HFF-Myc (cell line): ENCODE measurements around the gene FBXL17.
A peak's percentile ranks its signal among the peaks of the same experiment; 100 is the strongest.

Experiments used
- DNase-seq: peaks from one replicate; pipeline ENCODE4 v3.0.0-alpha.2; 2011; ENCODE audit warnings: low read depth; ENCODE audit errors: extremely low read depth
- H3K4me3 ChIP-seq: replicated peaks from 2 replicates; pipeline ENCODE4 v1.5.1; 2011; ENCODE audit warnings: low read depth, mild to moderate bottlenecking, control low read depth, low read length
- CTCF ChIP-seq: IDR thresholded peaks from 2 replicates; pipeline ENCODE4 v1.5.1; 2012; ENCODE audit warnings: mild to moderate bottlenecking, low read depth, low read length, control low read depth; ENCODE audit errors: missing control alignments

FBXL17 gene

GRCh38 chr5:108271127-108271526 is 110.8 kb downstream of the FBXL17 start:
- no peak overlapping the region for H3K4me3 ChIP-seq
- no peak for TF ChIP-seq CTCF
- no peak for DNase-seq

DNA sequence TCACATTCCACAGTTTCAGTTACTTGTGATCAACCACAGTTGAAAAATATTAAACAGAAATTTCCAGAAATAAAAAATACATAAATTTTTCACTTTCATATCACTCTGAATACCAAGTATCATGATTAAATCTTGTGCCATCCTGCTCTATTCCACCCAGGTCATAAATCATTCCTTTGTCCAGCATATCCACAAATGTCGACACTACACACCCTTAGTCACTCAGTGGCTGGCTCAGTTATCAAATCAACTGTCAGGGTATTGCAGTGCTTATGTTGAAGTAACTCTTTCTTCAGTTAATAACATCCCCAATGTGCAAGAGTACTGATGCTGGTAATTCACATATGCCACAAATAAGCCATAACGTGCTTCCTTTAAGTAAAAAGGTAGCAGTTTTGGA is 115.7 kb downstream of the FBXL17 start:
- TF ChIP-seq CTCF = no peak
- DNase-seq = no peak
- no peak overlapping the region for H3K4me3 ChIP-seq

DNA sequence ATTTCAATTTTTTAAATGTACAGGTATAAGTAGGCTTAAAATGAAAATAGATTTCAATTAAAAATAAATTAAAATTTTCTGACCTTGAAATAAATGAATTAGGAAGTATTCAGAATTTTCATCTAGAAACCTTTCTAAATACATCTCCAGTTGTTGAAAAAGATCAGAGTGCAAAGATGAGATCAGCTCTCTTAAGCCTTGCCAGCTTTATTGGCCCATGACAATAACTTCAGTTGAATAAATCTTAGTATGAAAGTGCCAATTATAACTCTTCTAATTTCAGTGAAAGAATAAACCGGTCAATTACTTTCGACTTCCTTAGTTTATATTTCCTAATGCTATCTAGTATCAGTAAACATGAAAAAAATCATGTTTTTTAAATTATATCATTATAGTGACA is 117.4 kb downstream of the FBXL17 start:
- TF ChIP-seq CTCF = no peak
- H3K4me3 ChIP-seq = no peak overlapping the region
- DNase-seq = no peak

GRCh38 chr5:108263338-108263737 is 118.6 kb downstream of the FBXL17 start:
- TF ChIP-seq CTCF = no peak
- DNase-seq = no peak
- H3K4me3 ChIP-seq = no peak overlapping the region

DNA sequence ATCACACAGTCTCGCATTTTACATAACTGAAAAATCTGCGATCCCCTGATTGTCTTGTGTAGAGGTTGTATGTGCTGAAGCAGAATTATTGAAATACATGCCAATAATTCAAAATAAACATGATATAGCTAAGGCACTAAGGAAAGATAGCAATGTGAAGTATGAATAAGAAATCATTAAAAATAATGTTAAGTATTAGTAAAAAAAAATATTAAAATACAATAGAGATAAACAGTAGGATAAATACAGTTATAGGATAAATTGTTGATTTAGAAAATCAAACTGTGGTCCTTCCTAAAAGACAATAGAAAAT is 121.1 kb downstream of the FBXL17 start:
- TF ChIP-seq CTCF = no peak
- DNase-seq = no peak
- no peak overlapping the region for H3K4me3 ChIP-seq

- DNase-seq = peak; percentile 59
- H3K4me3 ChIP-seq = no peak overlapping the region
- TF ChIP-seq CTCF = peak; percentile 98
Observed at GRCh38 chr5:108260117-108260857, 121.6 kb downstream of the FBXL17 start.

DNA sequence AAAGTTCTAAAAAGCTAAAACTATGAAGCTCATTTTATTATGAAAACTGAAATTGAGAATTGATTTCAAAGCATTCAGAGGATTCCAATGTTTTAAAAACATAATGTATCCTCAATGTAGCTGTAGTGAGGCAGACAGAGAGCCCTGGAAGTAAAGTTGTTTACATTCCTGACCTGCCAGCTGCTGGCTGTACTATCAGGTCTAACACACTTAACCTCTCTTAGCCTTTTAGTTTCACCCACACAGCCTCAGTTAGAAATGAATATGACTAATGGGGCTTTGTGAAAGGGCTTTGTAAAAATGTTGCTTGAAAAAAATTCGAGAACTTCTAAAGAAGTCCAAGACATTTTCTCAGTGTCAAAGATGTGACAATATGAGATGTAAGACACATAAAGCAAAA is 122.6 kb downstream of the FBXL17 start:
- no peak for TF ChIP-seq CTCF
- DNase-seq = no peak
- H3K4me3 ChIP-seq = no peak overlapping the region
